ENCODE data around the gene PLPPR1.

DNA sequence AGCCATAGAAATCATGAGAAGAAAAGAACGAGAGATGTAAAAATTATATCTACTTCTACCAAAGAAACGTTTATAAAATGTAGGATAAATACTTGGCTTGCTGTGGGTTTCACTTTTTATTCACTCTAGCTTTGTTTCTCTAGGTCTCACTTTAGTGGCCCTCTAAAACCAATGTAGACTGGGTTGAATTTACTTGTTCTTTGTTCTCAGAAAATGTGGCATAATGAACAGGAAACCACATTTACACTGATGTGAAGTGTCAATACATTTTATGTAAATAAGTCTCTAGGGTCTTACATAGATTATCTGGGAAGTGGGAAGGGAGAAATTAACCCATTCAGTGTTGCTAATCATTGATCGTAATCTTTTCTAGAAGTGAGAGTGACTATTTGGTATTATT, 58.9 kb downstream of the PLPPR1 start:
- TF ChIP-seq POLR2A (IDR thresholded peaks at IDR 0.05; ENCODE audit: low read depth, low read length), result no peak
- TF ChIP-seq POLR2AphosphoS5 (IDR thresholded peaks at IDR 0.05; ENCODE audit: low read depth, low read length), result no peak
